ENCODE results near the gene UCP1.

UCP1 gene, protein sequence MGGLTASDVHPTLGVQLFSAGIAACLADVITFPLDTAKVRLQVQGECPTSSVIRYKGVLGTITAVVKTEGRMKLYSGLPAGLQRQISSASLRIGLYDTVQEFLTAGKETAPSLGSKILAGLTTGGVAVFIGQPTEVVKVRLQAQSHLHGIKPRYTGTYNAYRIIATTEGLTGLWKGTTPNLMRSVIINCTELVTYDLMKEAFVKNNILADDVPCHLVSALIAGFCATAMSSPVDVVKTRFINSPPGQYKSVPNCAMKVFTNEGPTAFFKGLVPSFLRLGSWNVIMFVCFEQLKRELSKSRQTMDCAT

DNA sequence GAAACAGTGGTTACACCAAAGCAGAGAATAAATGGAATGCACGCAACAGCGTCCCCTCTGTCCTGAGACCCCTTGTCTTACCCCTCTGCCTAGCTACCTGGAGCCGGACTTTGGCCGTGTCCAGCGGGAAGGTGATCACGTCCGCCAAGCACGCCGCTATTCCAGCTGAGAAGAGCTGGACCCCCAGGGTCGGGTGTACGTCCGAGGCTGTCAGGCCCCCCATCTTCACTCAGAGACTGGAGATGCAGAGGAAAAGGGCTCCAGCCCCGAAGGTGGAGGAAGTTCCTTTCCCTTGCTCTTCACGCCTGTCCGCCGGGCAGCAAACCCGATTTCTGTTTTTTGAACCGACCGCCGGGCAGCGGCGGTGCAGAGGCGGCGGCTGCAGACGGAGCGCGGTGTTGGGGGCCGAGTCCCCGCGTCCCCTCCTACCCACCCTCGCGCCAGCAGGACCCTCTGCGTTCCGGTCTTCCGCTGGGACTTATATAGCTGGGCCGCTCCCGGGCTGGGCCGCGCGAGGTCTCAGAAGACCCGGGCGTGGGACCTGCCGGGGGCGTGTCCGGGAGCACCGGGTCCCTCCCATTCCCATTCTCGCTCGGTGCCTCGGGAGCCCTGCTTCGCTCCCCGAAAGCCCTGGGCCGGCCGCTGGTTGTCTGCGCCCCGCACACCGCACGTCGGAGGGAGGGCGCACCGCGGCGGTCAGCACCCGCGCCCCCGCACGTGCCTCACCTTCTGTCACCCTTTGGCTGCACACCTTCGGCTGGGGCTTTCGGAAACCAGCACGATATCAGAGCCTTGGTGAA lies at the start of gene UCP1:
UCP1 (minus strand) TSS at position 455 of the 800 bp plus-strand sequence; CDS start at position 223, 232 bp downstream.
- peak; percentile 33 for DNase-seq

DNA sequence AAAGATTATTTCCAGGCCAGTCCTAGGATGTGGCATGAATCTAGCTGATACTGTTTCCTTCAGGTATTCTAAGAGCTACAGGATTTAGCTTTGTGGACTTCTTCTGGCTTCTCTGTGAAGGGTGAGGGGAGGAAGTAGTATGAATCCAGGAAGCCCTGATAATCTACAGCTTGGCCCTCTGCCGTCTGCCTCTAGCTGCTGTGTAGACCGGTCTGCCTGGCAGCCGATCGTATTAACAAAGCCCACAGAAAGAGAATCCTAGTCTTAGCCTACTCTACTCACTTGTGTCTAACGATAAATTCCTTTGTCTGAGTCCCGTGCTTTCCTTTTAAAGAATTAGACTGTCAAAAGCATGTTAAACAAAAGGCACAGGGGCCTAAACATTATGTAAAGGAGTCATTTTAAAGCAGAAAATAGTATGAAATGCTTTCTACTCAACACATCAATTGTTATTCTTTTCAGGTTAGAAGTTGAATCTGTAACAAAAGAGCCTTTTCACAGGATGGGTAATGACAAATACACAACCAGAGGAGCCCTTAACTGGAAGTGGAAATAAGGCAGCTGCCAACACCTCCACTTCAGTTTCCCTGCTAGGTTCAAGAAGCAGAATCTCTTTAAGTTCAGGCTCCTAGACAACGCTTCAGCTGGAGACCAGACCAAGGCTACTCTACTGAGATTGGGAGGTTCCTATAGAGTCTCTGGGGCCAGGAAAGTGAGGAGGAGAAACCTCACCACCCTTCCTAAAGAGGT lies 48.9 kb upstream of the UCP1 start:
- DNase-seq: no peak

GRCh38 chr4:140615451-140615850 lies 46.7 kb upstream of the UCP1 start:
- DNase-seq: no peak

- no peak for DNase-seq
Measured at GRCh38 chr4:140612357-140612756, 43.6 kb upstream of the UCP1 start.

DNA sequence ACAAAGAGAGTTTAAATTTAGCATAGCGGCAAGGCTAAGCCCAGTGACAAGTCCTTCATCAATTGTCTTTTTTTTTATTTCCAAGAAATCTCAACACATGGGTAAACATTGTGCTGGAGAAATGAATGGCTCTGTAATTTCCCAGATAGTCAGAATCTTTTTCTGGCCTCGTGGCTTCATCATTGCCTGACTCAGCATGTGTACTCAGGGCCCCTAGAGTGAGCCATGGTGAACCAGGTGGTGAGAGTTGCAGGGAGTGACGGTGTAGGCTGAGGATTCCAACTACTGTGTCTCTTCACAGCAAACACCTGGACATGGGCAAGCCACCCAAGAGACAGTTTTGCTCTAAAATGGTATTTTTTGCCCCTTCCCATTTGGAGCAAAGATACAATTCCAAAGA lies 43.1 kb upstream of the UCP1 start:
- DNase-seq: no peak

DNA sequence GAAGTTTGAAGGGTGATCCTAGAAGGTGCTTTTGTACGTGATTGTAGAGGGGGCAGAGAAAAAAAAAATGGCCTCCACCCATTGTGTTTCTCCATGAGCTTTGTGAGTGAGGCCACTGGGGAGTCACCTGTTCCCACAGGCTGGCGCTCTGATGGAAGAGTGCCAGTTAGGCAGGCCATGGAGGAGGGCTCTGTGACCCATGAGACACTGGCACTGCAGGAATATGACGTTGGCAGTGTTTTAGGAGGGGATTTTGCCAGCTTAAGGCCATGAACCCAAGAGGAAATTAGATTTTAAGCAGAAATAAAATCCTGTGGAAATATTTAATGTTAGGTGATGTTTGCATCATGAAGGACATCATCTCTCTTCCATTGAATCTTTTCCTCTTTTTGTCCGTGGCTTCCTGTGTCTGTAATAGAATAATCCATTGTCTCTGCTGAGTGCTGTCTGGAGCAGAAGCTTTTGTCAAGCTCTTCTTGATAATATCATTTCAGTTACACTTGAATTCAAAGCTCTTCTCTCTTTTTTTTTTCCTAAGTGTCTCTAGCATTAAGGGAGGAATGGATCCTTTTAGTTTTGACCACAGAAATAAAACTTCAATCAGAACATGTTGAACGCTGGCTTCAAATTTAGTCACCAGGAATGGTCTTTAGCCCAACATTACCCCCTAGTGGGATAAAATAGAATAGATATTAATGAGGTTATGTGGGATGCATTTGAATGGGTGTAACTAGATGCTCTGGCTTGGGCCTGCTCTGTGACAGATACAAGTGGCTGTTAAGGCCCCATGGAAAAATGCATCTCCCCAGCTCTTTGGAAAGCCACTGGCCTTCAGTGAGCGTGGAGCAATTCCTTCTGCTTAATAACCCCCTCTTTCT lies 41.0 kb upstream of the UCP1 start:
- peak; percentile 75 for DNase-seq

DNA sequence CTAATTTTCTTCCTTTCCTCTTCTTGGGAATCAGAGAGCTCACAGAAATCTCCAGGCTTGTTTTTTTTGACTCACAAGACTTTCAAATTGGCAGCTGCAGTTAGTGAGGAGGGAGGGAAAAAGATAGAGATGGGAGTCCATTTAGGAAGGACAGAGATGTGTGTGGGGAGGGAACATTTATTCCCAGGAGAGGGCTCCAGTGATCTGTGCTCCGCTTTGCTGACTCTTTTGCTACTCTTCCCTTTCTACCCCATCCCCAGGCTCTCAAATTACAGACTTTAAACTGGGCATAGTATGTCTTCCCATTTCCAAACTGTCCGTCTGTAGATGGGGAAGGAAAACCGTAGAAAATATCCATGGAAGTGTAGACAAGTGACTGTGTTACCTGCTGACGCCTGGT lies 39.1 kb upstream of the UCP1 start:
- DNase-seq: no peak

GRCh38 chr4:140604544-140604943 lies 35.8 kb upstream of the UCP1 start:
- DNase-seq: no peak

DNA sequence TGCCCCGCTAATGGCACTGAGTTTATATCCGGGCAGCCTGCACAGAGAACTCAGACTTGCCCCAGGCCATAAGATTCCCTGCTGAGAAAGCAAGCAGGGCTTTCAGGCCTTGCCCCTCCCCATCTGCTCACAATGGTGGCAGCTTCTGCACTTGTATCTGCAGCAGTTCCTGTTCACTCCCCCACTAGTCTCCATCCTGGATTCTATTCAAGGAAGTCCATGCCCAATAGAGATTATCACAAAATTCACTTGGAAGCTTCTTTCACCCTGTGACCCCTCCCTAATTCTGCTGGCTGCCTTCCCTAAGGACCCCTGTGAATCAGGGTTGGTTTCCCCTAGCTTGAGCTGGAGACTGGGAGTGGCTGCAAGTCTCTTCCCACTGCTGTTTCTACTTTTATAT lies 34.5 kb upstream of the UCP1 start:
- no peak for DNase-seq

DNA sequence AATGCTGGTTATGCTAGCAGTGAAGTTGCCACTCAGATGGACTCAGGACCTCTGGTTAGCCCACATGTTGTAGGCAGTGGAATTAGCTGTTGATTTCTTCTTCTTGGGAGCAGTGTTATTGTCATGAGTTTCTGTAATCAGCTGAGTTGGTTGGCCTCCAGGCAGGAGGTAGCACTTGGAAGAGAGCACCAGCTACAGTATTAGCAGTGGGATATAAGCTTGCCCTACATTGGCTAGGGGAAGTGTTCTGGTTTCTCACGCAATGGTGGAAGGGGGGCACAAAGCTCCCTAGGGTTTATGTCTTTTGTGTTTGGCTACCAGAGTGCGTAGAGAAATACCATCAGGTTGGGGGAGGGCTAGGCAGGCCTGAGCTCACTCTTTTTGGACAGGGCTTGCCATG lies 34.0 kb upstream of the UCP1 start:
- DNase-seq: no peak

- DNase-seq: no peak
Measured at GRCh38 chr4:140600408-140600807, 31.6 kb upstream of the UCP1 start.

GRCh38 chr4:140595065-140595464 lies 26.3 kb upstream of the UCP1 start:
- peak; percentile 27 for DNase-seq

DNA sequence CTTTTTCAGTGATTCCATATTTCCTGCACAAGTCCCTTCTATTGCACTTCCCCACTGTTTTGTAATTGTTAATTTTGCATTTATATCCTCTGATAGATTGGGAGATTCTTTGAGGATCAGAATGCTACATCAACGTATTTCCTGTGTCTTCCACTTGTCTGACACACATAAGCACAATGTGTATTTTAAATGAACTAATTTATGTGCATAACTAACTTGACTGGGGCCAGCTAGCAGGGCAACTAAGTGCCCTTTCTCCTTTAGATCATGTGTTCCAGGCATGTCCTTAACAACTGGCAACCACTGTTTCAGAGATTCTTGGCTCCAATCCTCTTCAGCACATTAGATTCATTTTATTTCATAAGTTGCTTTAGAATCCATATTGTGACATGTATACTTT lies 15.7 kb upstream of the UCP1 start:
- DNase-seq: no peak

- DNase-seq: no peak
Measured at GRCh38 chr4:140581078-140581477, 12.3 kb upstream of the UCP1 start.

DNA sequence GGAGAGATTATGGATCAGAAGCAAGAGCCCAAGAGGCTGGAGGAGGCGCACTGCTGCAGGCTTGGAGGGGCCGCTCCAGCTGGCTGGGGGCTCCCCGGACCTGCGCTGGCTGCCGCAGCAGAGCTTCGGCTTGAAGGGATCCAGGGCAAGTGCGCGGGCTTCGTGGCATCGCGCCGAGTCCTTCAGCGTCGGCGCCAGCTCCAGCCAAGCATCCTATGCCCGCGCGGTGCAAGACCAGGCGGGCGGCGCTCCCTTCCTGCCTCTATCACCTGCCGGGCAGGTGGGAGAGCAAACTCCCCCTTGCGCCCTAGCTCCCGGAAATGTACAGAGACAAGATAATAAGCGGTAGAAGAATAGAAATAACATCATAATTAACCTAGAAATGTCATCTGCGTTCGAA lies 10.5 kb upstream of the UCP1 start:
- DNase-seq: peak; percentile 9

DNA sequence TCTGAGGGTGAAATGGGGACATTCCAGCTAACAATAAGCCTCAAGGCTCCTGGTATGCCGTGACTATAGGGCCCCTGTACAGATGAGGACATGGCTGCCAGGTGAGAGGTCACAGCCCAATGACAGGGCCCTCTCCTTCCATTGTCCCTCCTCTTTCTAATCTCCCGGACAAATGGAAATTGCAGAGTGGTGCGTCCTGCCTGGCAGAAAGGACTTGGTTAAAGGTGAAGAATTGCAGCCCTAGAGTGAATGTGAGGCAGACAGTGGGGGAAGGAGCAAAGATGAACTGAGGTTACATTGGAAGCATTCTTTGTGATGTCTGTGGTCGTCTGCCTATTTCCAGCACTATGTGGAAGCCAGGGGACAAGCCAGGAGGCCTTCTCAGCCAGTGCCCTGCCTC lies 6.7 kb upstream of the UCP1 start:
- no peak for DNase-seq

- DNase-seq: no peak
Measured at GRCh38 chr4:140571620-140572019, 2.9 kb upstream of the UCP1 start.

- DNase-seq: no peak
Measured at GRCh38 chr4:140569307-140569638, 512 bp upstream of the UCP1 start.

- no peak for DNase-seq
Measured at GRCh38 chr4:140559696-140560095, 9.1 kb downstream of the UCP1 start.

DNA sequence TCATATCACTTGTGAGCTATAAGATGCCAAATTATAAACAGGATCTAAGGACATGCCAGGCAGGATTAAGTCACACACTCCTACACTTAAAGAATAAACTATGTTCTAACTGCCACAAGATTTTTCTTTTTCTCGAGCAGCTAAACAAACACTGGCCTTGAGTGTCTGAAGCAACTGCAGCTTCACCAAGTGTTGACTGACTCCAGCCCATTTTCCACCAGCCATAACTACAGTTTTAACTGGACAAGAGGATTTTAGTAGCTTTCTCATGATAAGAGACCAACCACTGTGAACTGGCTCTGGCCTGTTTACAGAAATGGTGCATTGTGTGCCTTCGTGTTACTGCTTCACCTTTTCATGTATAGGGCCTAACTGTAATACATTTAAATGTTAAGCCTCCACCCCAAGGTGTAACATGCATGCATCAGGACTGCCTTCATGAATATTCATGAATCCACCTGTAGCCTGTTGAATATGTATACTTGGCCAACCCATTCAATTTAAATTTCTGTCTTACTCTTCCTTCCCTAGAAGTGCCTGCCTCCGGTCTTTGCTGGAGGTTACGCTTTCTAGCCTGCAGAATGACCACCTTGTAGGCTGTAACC lies 10.8 kb downstream of the UCP1 start:
- DNase-seq: no peak

DNA sequence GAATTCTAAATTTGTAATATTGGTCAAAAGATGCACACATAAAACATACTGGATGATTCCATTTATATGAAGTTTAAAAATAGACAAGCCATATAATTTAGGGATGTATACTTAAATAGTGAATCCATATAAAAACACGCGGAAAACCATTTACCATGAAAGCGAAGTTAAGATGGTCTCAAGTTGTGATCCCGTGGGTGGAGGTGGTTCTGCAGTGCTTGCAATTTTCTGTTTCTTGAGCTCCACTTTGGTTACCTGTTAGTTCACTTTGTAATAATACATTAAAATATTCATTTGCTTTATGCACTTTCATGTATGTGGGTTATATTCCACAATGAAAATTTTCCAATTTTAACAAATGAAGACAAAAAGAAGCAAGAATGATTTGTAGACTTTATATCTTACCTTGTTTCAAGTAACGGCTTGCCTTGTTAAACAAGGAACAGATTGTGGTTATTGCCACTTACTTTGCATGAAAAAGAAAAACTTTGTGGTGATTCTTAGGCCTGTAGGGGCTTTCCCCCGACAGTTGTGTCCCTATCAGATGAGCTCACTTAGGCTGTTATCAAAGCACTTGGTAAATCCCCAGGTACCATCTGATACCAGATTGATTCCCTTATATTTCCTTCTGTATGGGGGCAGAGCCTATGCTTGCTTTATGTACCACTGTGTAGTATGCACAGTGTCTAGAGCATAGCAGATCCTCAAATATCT lies 12.2 kb downstream of the UCP1 start:
- no peak for DNase-seq
